ENCODE measurements around the gene TBXAS1. TPM values are rescaled to one million over a fixed set of nuclear protein-coding genes. Genes with fewer than 3 reads are reported as not detected.

Gene TBXAS1
- total RNA-seq, 1 experiment from 2014 or later: 2.3 TPM

DNA sequence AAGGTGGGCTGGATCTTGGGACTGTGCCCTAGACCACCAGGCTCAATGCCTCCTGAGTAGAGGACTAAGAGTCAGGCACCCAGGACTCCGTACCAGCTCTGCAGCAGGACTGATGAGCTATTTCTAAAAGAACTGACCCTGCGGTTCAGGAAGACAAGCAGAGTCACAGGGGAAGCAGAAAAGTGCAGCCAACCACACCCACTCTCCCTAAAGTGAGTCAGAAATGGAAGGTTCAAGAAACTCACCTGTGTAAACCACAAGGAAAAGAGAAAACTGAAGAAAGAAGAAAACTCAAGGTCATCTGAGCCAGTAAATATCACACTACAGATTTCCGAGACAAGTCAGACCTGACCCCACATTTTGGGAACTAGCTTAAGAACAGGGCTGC, 231.2 kb downstream of the TBXAS1 start:
- Mint-ChIP-seq H3K27me3 (ENCODE audit: low read depth) (peaks cover 37% of the 10 kb centered on the region), H3K9me3 (no peaks in the 10 kb centered on the region), H3K27ac (no peak overlapping the region), H3K4me1 (peaks cover 10% of the 10 kb centered on the region; the same call in 1 of the 2 replicates), H3K36me3 (no peaks in the 10 kb centered on the region), H3K4me3 (no peak overlapping the region)
- ChIA-PET POLR2A (no interaction called here), CTCF (no interaction called here)
- DNase-seq (ENCODE audit: low spot score) (no peak), ATAC-seq (no peak)
- TF ChIP-seq NR1H2 (CRISPR knock-in tag; IDR thresholded peaks at IDR 0.05) (no peak), ZNF232 (CRISPR knock-in tag; IDR thresholded peaks at IDR 0.05) (no peak), SP1 (CRISPR knock-in tag; conservative IDR thresholded peaks at IDR 0.05) (no peak), GABPB1 (CRISPR knock-in tag; IDR thresholded peaks at IDR 0.05) (no peak), HMGA2 (CRISPR knock-in tag; IDR thresholded peaks at IDR 0.05) (no peak), ZNF396 (CRISPR knock-in tag; IDR thresholded peaks at IDR 0.05; ENCODE audit: borderline replicate concordance) (no peak), ZNF416 (CRISPR knock-in tag; IDR thresholded peaks at IDR 0.05) (no peak), TCF7 (CRISPR knock-in tag; IDR thresholded peaks at IDR 0.05; ENCODE audit: low read depth) (no peak), TEAD4 (CRISPR knock-in tag; IDR thresholded peaks at IDR 0.05) (no peak), IRF2 (CRISPR knock-in tag; IDR thresholded peaks at IDR 0.05; ENCODE audit: borderline replicate concordance, low read depth) (no peak), ZNF219 (CRISPR knock-in tag; IDR thresholded peaks at IDR 0.05; ENCODE audit: borderline replicate concordance) (no peak), EMX1 (CRISPR knock-in tag; IDR thresholded peaks at IDR 0.05) (no peak)
- TF ChIP-seq, protein P1, sequence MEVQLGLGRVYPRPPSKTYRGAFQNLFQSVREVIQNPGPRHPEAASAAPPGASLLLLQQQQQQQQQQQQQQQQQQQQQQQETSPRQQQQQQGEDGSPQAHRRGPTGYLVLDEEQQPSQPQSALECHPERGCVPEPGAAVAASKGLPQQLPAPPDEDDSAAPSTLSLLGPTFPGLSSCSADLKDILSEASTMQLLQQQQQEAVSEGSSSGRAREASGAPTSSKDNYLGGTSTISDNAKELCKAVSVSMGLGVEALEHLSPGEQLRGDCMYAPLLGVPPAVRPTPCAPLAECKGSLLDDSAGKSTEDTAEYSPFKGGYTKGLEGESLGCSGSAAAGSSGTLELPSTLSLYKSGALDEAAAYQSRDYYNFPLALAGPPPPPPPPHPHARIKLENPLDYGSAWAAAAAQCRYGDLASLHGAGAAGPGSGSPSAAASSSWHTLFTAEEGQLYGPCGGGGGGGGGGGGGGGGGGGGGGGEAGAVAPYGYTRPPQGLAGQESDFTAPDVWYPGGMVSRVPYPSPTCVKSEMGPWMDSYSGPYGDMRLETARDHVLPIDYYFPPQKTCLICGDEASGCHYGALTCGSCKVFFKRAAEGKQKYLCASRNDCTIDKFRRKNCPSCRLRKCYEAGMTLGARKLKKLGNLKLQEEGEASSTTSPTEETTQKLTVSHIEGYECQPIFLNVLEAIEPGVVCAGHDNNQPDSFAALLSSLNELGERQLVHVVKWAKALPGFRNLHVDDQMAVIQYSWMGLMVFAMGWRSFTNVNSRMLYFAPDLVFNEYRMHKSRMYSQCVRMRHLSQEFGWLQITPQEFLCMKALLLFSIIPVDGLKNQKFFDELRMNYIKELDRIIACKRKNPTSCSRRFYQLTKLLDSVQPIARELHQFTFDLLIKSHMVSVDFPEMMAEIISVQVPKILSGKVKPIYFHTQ (CRISPR knock-in tag; IDR thresholded peaks at IDR 0.05): no peak
- TF ChIP-seq, protein P2, sequence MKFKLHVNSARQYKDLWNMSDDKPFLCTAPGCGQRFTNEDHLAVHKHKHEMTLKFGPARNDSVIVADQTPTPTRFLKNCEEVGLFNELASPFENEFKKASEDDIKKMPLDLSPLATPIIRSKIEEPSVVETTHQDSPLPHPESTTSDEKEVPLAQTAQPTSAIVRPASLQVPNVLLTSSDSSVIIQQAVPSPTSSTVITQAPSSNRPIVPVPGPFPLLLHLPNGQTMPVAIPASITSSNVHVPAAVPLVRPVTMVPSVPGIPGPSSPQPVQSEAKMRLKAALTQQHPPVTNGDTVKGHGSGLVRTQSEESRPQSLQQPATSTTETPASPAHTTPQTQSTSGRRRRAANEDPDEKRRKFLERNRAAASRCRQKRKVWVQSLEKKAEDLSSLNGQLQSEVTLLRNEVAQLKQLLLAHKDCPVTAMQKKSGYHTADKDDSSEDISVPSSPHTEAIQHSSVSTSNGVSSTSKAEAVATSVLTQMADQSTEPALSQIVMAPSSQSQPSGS (CRISPR knock-in tag; IDR thresholded peaks at IDR 0.05; ENCODE audit: borderline replicate concordance, low read depth): no peak
- TF ChIP-seq, protein P3, sequence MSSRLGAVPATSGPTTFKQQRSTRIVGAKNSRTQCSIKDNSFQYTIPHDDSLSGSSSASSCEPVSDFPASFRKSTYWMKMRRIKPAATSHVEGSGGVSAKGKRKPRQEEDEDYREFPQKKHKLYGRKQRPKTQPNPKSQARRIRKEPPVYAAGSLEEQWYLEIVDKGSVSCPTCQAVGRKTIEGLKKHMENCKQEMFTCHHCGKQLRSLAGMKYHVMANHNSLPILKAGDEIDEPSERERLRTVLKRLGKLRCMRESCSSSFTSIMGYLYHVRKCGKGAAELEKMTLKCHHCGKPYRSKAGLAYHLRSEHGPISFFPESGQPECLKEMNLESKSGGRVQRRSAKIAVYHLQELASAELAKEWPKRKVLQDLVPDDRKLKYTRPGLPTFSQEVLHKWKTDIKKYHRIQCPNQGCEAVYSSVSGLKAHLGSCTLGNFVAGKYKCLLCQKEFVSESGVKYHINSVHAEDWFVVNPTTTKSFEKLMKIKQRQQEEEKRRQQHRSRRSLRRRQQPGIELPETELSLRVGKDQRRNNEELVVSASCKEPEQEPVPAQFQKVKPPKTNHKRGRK (CRISPR knock-in tag; IDR thresholded peaks at IDR 0.05; ENCODE audit: borderline replicate concordance): no peak
- TF ChIP-seq, protein P4, sequence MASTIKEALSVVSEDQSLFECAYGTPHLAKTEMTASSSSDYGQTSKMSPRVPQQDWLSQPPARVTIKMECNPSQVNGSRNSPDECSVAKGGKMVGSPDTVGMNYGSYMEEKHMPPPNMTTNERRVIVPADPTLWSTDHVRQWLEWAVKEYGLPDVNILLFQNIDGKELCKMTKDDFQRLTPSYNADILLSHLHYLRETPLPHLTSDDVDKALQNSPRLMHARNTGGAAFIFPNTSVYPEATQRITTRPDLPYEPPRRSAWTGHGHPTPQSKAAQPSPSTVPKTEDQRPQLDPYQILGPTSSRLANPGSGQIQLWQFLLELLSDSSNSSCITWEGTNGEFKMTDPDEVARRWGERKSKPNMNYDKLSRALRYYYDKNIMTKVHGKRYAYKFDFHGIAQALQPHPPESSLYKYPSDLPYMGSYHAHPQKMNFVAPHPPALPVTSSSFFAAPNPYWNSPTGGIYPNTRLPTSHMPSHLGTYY (CRISPR knock-in tag; IDR thresholded peaks at IDR 0.05): no peak
- TF ChIP-seq, protein P5, sequence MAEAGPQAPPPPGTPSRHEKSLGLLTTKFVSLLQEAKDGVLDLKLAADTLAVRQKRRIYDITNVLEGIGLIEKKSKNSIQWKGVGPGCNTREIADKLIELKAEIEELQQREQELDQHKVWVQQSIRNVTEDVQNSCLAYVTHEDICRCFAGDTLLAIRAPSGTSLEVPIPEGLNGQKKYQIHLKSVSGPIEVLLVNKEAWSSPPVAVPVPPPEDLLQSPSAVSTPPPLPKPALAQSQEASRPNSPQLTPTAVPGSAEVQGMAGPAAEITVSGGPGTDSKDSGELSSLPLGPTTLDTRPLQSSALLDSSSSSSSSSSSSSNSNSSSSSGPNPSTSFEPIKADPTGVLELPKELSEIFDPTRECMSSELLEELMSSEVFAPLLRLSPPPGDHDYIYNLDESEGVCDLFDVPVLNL (CRISPR knock-in tag; IDR thresholded peaks at IDR 0.05; ENCODE audit: borderline replicate concordance, low read depth): no peak

Measured in WTC11 (cell line).